Loucy (cell line): ENCODE results near the gene CKM.

Experiments
- H2AFZ ChIP-seq: fragments of 200-600 bp; sonication (generic); 2 replicates; pipeline ENCODE4 v1.6.0; 2016; ENCODE audit warnings: antibody characterized with exemption, mild to moderate bottlenecking, low read length, moderate library complexity
- H3F3A ChIP-seq: fragments of 200-600 bp; 2 replicates; pipeline ENCODE4 v1.6.0; 2016; ENCODE audit warnings: antibody characterized with exemption, low read depth, mild to moderate bottlenecking
- H3K27me3 ChIP-seq: fragments of 200-600 bp; sonication (generic); 2 replicates; pipeline ENCODE4 v1.6.1; 2014; ENCODE audit warnings: low read length, mild to moderate bottlenecking; ENCODE audit not compliant: insufficient read depth, poor library complexity, severe bottlenecking
- H3K36me3 ChIP-seq: fragments of 200-600 bp; sonication (generic); 2 replicates; pipeline ENCODE4 v1.6.1; 2016; ENCODE audit warnings: low read length; ENCODE audit not compliant: insufficient read depth
- H3K4me1 ChIP-seq: fragments of 200-600 bp; sonication (generic); 2 replicates; pipeline ENCODE4 v1.5.1; 2014; ENCODE audit warnings: low read length, mild to moderate bottlenecking; ENCODE audit not compliant: insufficient read depth, poor library complexity, severe bottlenecking
- H3K4me2 ChIP-seq: fragments of 200-600 bp; sonication (generic); 2 replicates; pipeline ENCODE4 v1.6.0; 2014; ENCODE audit warnings: antibody characterized with exemption, low read length, low read depth, mild to moderate bottlenecking; ENCODE audit not compliant: poor library complexity, severe bottlenecking
- H3K4me3 ChIP-seq: fragments of 200-600 bp; sonication (generic); 2 replicates; pipeline ENCODE4 v1.5.1; 2014; ENCODE audit warnings: low read length, mild to moderate bottlenecking, mixed read lengths; ENCODE audit not compliant: poor library complexity, severe bottlenecking
- H3K79me2 ChIP-seq: fragments of 200-600 bp; sonication (generic); 2 replicates; pipeline ENCODE4 v1.6.1; 2014; ENCODE audit warnings: low read length; ENCODE audit not compliant: insufficient read depth
- H3K9ac ChIP-seq: fragments of 200-600 bp; sonication (generic); 2 replicates; pipeline ENCODE4 v1.6.0; 2014; ENCODE audit warnings: mild to moderate bottlenecking, low read depth, low read length, moderate library complexity; ENCODE audit not compliant: poor library complexity, severe bottlenecking
- H3K9me2 ChIP-seq: fragments of 200-600 bp; sonication (generic); replicated peaks from 2 replicates; pipeline ENCODE4 v1.6.1; 2016; ENCODE audit warnings: low read depth, low read length, mixed read lengths
- H3K9me3 ChIP-seq: fragments of 200-600 bp; sonication (generic); 2 replicates; pipeline ENCODE4 v1.6.1; 2014; ENCODE audit warnings: mild to moderate bottlenecking, antibody characterized with exemption, low read length, low read depth; ENCODE audit not compliant: insufficient read depth
- H4K20me1 ChIP-seq: fragments of 200-600 bp; sonication (generic); 2 replicates; pipeline ENCODE4 v1.6.0; 2014; ENCODE audit warnings: antibody characterized with exemption, low read length, mild to moderate bottlenecking; ENCODE audit not compliant: insufficient read depth, poor library complexity, severe bottlenecking
- EZH2phosphoT487 ChIP-seq: fragments of 200-600 bp; IDR thresholded peaks from 2 replicates; pipeline ENCODE4 v1.6.1; 2018; ENCODE audit warnings: antibody characterized with exemption, mild to moderate bottlenecking, moderate library complexity, borderline replicate concordance
- TF ChIP-seq, protein P1 (sequence below): fragments of 200-600 bp; sonication (generic); conservative IDR thresholded peaks from 2 replicates; pipeline ENCODE4 v1.5.1; 2014; ENCODE audit warnings: mild to moderate bottlenecking, antibody characterized with exemption, low read length

CKM gene

DNA sequence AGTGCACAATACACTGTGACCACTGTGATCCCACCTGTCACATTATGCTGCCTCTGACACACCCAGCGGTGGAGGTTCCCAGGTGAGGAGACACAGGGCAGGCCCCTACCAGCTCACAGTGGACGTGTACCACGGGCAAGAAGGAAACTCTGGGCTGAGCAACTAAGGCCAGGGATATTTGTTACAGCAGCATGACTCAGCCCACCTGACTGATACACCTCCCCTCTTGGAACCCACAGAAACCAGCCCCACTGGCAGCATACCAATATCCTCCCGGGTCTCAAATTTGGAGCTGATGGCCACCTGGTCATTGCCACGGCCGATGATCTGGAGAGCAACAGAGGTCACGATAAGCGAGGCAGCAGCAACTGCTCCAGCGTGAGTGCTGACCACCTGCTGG, 32.7 kb upstream of the CKM start:
- Histone ChIP-seq H3K27me3 (no peaks in the 10 kb centered on the region), H3K9me2 (no peaks in the 10 kb centered on the region), H3K36me3 (peaks cover 6% of the 10 kb centered on the region; the same call in 1 of the 2 replicates), H3F3A (no peaks in the 10 kb centered on the region), H3K79me2 (no peaks in the 10 kb centered on the region), H2AFZ (no peak overlapping the region), H3K9me3 (no peaks in the 10 kb centered on the region), H3K9ac (no peak overlapping the region), H3K4me3 (no peak overlapping the region), H3K4me1 (no peaks in the 10 kb centered on the region), H3K4me2 (no peak overlapping the region), H4K20me1 (no peaks in the 10 kb centered on the region)
- TF ChIP-seq, protein P1, sequence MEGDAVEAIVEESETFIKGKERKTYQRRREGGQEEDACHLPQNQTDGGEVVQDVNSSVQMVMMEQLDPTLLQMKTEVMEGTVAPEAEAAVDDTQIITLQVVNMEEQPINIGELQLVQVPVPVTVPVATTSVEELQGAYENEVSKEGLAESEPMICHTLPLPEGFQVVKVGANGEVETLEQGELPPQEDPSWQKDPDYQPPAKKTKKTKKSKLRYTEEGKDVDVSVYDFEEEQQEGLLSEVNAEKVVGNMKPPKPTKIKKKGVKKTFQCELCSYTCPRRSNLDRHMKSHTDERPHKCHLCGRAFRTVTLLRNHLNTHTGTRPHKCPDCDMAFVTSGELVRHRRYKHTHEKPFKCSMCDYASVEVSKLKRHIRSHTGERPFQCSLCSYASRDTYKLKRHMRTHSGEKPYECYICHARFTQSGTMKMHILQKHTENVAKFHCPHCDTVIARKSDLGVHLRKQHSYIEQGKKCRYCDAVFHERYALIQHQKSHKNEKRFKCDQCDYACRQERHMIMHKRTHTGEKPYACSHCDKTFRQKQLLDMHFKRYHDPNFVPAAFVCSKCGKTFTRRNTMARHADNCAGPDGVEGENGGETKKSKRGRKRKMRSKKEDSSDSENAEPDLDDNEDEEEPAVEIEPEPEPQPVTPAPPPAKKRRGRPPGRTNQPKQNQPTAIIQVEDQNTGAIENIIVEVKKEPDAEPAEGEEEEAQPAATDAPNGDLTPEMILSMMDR: no peak
- no peak for TF ChIP-seq EZH2phosphoT487

DNA sequence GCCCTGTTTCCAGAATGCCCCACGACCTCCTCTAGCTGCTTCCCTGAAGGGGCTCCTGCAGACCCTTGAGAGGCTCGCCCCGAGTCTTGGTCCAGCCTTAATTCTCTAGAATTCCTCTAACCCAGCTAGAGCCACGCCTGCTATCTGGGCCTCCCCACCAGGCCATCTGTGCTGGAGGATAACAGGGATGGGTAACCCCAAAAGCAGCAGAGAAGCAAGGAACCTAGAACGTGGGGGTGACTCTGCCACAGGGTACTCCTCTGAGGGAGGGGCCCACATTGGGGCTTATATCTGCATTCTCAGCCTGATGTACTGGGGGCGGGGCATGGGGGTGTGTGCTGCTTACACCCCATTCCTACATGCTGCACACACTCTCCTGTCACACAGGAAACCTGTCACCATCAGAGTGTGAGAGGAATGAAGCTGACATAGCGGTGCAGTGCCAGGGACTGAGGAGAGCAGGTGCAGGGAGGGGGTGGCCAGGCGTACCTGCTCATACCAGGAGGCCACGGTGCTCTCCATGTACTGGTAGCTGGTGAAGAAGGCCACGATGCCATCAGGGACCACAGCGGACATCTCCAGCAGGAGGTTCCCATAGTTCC, 31.7 kb upstream of the CKM start:
- no peaks in the 10 kb centered on the region for H3K79me2 ChIP-seq
- no peaks in the 10 kb centered on the region for H3K9me3 ChIP-seq
- H3K9me2 ChIP-seq: no peaks in the 10 kb centered on the region
- no peaks in the 10 kb centered on the region for H3K4me1 ChIP-seq
- H3K9ac ChIP-seq: no peak overlapping the region
- no peaks in the 10 kb centered on the region for H3F3A ChIP-seq
- TF ChIP-seq, protein P1: no peak
- no peak for TF ChIP-seq EZH2phosphoT487
- no peaks in the 10 kb centered on the region for H4K20me1 ChIP-seq
- H3K4me2 ChIP-seq: no peak overlapping the region
- H2AFZ ChIP-seq: no peak overlapping the region
- peaks cover 6% of the 10 kb centered on the region; the same call in 1 of the 2 replicates for H3K36me3 ChIP-seq
- no peak overlapping the region for H3K4me3 ChIP-seq
- no peaks in the 10 kb centered on the region for H3K27me3 ChIP-seq

DNA sequence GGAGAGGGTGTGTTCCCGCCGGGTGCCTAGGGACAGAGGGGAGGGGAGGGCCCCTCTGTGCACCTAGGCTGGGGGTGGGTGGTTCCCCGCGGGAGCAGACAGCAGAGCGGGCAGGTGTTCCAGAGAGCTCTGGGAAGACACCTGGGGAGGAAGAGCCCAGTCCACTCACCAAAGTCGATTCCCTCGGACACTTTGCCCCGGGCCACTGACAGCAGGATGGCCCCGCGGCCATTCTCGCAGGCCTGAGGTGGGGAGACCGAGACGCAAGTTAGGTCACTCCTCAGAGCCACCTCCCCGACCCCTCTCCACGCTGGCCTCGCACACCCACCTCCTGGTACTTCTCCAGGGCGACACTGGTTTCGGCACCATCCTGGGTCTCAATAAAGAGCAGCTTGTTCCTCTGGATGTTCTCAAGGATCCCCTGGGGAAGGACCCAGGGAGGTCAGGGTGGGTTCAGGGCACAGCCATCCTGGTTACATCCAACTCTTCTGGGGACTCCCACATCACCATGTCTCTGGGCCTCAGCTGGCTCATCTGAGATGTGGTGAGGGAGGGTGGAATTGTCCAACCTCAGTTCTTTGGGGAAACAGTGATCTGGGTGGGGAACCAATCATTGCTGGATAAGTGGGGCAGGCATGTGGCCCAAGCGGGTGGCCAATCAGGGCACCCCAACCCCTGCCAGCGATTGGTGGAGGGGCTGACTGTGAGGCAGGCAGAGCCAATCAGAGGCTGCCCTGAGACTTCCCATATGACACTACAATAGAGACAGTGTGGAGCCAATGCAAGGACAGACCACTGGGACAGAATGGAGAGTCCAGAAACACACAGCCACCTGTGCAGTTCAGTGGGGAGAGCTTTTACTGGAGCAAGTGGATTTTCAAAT, 30.5 kb upstream of the CKM start:
- Histone ChIP-seq H3K79me2 (no peaks in the 10 kb centered on the region), H4K20me1 (no peaks in the 10 kb centered on the region), H3K9me2 (no peaks in the 10 kb centered on the region), H3K27me3 (no peaks in the 10 kb centered on the region), H3K4me2 (no peak overlapping the region), H3K4me3 (no peak overlapping the region), H3K36me3 (peaks cover 6% of the 10 kb centered on the region; the same call in 1 of the 2 replicates), H3K4me1 (no peaks in the 10 kb centered on the region), H2AFZ (no peak overlapping the region), H3K9ac (no peak overlapping the region), H3K9me3 (no peaks in the 10 kb centered on the region), H3F3A (no peaks in the 10 kb centered on the region)
- TF ChIP-seq EZH2phosphoT487: no peak
- TF ChIP-seq, protein P1: no peak
